GM12801 (cell line): ENCODE data around the gene FAM171A1.

Source experiments
- TF ChIP-seq, protein P1 (sequence below): IDR thresholded peaks from one replicate; pipeline ENCODE4 v1.5.1; 2011; ENCODE audit warnings: control low read depth; ENCODE audit not compliant: insufficient read length; ENCODE audit errors: extremely low read depth

Gene FAM171A1

DNA sequence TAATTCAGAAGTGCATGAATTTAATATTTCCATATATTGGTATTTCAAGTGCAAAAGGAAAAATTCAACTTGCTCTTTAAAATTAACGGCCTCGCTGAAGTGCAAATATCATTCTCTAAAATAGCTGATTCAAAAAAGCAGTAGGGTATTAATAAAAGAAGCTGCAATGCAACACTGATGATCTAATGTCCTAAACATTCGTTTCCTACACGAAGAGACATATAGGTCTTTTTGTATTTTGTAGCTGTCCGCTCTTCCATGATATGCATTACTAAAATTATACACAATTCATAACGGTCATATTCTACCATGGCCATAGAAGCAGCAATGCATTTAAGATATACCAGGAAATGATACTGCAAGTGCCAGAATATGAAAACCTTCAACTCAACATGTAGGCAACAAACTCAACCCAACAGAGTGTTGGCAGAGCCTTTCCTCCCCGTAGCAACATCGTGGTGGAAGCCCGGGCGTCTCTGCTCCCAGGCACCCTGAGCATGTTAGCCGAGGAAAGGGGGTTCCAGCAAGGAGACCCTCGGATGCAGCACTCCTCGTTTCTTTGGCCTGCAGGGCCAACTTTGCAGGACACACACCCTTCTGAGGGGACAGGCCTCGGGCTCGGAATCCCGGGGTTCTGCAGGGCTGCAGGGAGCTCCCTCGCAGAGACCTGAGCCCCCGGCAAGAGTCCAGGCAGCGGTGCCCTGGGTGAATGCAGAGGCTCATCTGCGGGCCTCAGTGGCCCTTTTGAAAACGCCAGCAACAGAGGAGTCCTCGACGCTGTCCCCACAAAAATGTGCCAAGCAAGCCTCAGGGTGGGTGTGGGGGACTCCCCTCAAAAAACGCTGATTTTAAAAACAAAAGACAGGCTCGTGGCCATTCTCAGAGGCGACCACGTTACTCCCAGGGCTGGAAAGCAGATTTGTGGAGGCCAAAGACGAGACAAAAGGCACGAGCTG, 1.6 kb downstream of the FAM171A1 start:
- TF ChIP-seq, protein P1, sequence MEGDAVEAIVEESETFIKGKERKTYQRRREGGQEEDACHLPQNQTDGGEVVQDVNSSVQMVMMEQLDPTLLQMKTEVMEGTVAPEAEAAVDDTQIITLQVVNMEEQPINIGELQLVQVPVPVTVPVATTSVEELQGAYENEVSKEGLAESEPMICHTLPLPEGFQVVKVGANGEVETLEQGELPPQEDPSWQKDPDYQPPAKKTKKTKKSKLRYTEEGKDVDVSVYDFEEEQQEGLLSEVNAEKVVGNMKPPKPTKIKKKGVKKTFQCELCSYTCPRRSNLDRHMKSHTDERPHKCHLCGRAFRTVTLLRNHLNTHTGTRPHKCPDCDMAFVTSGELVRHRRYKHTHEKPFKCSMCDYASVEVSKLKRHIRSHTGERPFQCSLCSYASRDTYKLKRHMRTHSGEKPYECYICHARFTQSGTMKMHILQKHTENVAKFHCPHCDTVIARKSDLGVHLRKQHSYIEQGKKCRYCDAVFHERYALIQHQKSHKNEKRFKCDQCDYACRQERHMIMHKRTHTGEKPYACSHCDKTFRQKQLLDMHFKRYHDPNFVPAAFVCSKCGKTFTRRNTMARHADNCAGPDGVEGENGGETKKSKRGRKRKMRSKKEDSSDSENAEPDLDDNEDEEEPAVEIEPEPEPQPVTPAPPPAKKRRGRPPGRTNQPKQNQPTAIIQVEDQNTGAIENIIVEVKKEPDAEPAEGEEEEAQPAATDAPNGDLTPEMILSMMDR: no peak

DNA sequence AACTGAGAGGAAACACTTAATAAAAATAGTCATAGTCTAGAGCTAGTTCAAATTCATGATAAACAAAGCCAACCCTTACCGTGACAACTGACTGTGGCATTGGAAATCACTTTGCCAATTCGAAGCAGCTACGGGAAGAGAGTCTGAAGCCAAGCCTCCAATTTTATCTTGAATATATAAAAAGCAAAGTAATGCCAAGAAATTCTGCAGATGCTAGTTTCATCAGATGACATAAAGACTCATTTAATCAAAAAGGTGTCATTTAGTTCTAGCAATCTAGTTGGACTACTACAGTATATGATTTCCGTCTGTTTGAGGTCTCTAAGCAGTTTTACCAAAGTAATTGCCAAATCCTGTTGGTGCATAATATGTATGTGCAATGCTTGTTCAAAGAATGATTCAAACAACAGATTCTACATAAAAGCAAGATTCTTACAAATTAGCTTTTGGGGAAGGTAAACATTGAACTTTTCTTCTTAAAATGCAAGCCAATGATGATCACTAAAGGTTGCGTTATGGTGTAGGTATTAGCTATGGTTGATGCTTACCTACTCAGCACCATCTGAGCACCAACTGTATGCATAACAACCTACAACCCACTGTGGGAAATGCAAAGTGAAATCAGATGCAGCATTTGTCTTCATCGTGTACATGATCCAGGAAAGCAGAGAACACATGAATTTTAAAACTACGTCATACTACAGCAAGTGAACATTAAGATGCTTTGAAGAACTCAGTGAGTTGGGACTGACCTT, 2.8 kb downstream of the FAM171A1 start:
- TF ChIP-seq, protein P1: no peak

DNA sequence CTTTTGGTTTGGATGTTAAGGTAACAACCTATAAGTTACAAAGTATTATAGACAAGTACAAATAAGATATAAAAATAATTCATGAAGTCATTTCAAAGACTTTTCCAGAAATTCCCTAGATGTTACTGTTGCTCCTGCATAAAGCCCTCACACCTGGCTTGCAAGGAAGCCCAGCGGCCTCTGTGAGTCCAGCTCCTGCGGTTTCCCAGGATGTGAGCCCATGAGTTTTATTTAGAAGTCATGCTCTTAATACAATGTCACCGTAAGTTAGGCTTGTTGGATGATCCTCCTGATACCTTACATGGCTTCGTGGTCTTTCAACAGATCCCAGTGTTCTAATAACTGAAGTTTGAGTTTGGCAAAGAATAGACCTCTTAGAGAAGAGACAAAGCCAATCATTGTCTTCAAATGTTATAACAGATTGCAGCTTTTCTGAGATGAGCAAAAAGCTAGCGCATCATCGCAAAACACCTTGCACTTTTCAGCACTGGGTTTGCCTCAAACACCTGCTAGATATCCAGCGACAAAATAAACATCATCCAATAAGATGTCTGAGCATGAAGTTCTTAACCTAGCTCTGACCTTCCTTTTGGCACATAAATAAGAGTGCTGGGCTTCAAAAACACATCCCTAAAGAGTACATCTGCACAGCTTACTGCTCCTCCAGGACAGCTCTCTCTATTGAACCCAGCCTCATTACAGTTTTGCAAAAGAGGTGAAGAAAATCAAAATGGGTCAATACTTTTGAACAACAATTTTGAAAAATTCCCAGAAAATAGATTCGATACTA, 3.6 kb downstream of the FAM171A1 start:
- TF ChIP-seq, protein P1: no peak

DNA sequence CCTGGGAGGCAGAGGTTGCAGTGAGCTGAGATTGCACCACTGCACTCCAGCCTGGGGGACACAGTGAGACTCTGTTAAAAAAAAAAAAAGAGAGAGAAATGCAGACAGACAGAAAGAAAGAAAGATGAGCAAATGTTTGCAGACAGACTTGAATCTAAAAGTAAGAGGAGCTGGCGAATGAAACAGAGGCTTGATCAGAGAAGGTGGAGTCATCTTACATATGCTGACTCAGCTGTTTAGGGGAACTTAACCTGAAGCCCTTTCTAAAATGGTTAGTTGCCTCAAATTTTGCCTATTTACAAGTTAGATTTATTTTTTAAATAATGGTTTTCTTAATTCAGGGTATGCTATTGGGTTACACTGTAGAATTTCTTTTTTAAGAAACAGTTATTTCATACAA, 5.4 kb downstream of the FAM171A1 start:
- TF ChIP-seq, protein P1: no peak

DNA sequence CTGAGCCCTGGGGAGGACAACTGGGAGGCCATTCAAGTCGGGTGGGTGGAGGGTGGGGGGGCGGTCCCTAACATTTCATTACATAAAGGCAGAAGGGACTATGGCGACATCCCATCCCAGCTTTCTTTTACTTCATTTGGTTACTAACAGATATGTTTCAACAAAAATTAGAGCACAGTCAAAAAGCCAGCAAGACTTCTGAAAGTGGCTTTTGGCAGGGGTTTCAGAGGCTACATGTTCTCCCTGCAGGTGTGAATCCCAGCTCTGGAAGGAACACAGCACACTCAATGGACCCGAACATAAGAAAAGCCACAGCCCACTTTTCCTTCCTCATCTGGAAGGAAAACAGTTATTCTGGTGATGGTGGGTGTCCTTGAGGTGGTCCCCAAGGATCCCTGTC, 7.1 kb downstream of the FAM171A1 start:
- TF ChIP-seq, protein P1: no peak

DNA sequence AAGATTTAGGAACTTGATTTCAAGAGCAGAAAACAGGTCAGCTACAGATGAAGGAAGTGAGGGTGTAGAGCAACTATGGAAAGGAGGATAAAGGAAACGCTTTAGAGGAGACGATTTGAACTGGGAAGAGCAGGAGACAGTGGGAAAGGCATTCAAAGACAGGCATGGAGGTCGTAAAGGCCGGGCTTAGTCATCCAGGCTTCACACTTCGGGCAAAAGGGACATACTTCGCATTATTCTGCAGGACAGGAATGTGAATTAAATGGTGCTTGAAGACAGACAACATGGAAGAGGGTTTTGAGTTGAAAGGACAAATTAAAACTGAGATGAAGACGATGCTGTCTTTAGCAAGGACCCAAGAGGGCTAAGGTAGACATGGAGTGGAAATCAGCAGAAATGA, 8.1 kb downstream of the FAM171A1 start:
- TF ChIP-seq, protein P1: no peak

DNA sequence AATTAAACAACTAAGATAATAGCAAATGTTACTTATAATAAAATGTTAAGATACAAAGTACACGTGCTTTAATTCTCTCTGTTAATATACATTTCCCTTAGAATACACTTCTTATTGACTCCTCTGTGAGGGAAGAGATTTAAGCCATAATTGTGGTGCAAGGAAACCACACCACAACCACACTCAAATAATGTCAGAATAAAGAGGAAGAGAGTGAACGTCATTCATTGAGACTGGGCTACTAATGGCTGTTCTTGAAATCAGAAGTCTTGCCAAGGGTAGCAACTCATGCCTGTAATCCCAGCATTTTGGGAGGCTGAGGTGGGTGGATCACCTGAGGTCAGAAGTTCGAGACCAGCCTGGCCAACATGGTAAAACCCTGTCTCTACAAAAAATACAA, 10.0 kb downstream of the FAM171A1 start:
- TF ChIP-seq, protein P1: no peak
